Measurements from ENCODE around the gene WNT7A. TPM values are rescaled to one million over a fixed set of nuclear protein-coding genes. Genes with fewer than 3 reads are reported as not detected.

The WNT7A gene
- total RNA-seq, 4 donors from 2014 or later: not detected

- TF ChIP-seq CTCF (IDR thresholded peaks at IDR 0.05) (no peak), POLR2A (IDR thresholded peaks at IDR 0.05) (no peak)
- Histone ChIP-seq H3K36me3 (no peaks in the 10 kb centered on the region), H3K4me3 (peak overlapping the region in 2 of 4 donors; percentile 6 to 22), H3K9me3 (no peaks in the 10 kb centered on the region), H3K4me1 (peaks cover 0 to 33% (median 6%) of the 10 kb centered on the region in 4 donors), H3K27ac (no peak overlapping the region), H3K27me3 (peaks cover 0 to 34% of the 10 kb centered on the region in 2 donors)
- DNase-seq: no peak
Measured at GRCh38 chr3:13878281-13879101, 1.4 kb downstream of the WNT7A start.

GRCh38 chr3:13877911-13878280 is 2.0 kb downstream of the WNT7A start:
- no peak for TF ChIP-seq POLR2A (IDR thresholded peaks at IDR 0.05)
- no peak for TF ChIP-seq CTCF (IDR thresholded peaks at IDR 0.05)
- H3K9me3 ChIP-seq: no peaks in the 10 kb centered on the region
- DNase-seq: no peak
- H3K27ac ChIP-seq: no peak overlapping the region
- H3K27me3 ChIP-seq: peaks cover 0 to 34% of the 10 kb centered on the region in 2 donors
- peaks cover 0 to 33% (median 6%) of the 10 kb centered on the region in 4 donors for H3K4me1 ChIP-seq
- peak overlapping the region in 2 of 4 donors; percentile 6 to 22 for H3K4me3 ChIP-seq
- H3K36me3 ChIP-seq: no peaks in the 10 kb centered on the region

- Histone ChIP-seq H3K9me3 (no peaks in the 10 kb centered on the region), H3K4me1 (peaks cover 0 to 33% (median 6%) of the 10 kb centered on the region in 4 donors), H3K4me3 (no peak overlapping the region), H3K27me3 (peaks cover 0 to 34% of the 10 kb centered on the region in 2 donors), H3K27ac (no peak overlapping the region), H3K36me3 (no peaks in the 10 kb centered on the region)
- no peak for DNase-seq
- no peak for TF ChIP-seq POLR2A (IDR thresholded peaks at IDR 0.05)
Measured at GRCh38 chr3:13876451-13877100, 3.3 kb downstream of the WNT7A start.

GRCh38 chr3:13874891-13875290 is 5.0 kb downstream of the WNT7A start:
- Histone ChIP-seq H3K4me1 (peaks cover 0 to 21% (median 4%) of the 10 kb centered on the region in 4 donors), H3K36me3 (no peaks in the 10 kb centered on the region), H3K27ac (no peak overlapping the region), H3K9me3 (no peaks in the 10 kb centered on the region), H3K27me3 (peaks cover 0 to 23% of the 10 kb centered on the region in 2 donors), H3K4me3 (no peak overlapping the region)
- TF ChIP-seq POLR2A (IDR thresholded peaks at IDR 0.05) (no peak), CTCF (IDR thresholded peaks at IDR 0.05) (no peak)
- no peak for DNase-seq

GRCh38 chr3:13873818-13874217 is 6.1 kb downstream of the WNT7A start:
- peaks cover 0 to 19% of the 10 kb centered on the region in 2 donors for H3K27me3 ChIP-seq
- no peak overlapping the region for H3K27ac ChIP-seq
- no peak for DNase-seq
- H3K4me1 ChIP-seq: peaks cover 0 to 10% (median 0%) of the 10 kb centered on the region in 4 donors
- H3K9me3 ChIP-seq: no peaks in the 10 kb centered on the region
- TF ChIP-seq CTCF (IDR thresholded peaks at IDR 0.05) (no peak), POLR2A (IDR thresholded peaks at IDR 0.05) (no peak)
- H3K4me3 ChIP-seq: no peak overlapping the region
- H3K36me3 ChIP-seq: no peaks in the 10 kb centered on the region

GRCh38 chr3:13872451-13872850 is 7.4 kb downstream of the WNT7A start:
- TF ChIP-seq POLR2A (IDR thresholded peaks at IDR 0.05) (no peak), CTCF (IDR thresholded peaks at IDR 0.05) (no peak)
- no peak overlapping the region for H3K4me3 ChIP-seq
- peaks cover 0 to 5% of the 10 kb centered on the region in 2 donors for H3K27me3 ChIP-seq
- H3K36me3 ChIP-seq: no peaks in the 10 kb centered on the region
- no peaks in the 10 kb centered on the region for H3K9me3 ChIP-seq
- peak in 1 of 3 donors; percentile 12 for DNase-seq
- no peaks in the 10 kb centered on the region for H3K4me1 ChIP-seq
- no peak overlapping the region for H3K27ac ChIP-seq
